ENCODE data around the gene SQOR. TPM values are rescaled to one million over a fixed set of nuclear protein-coding genes. Genes with fewer than 3 reads are reported as not detected.
"Not testable (repeated sequence)": the region's sequence is repeated elsewhere in the genome, so short reads cannot be mapped to it uniquely, and the experiment has no call there.

Gene SQOR
- total RNA-seq, 1 donor, result 57.1 TPM

GRCh38 chr15:45645026-45645980, 10.5 kb downstream of the SQOR start:
- Histone ChIP-seq H3K4me3 (ENCODE audit: low read length) (no peak overlapping the region), H3K4me1 (ENCODE audit: insufficient read depth, low read length) (peaks cover 77% of the 10 kb centered on the region), H3K27me3 (ENCODE audit: insufficient read depth, low read length) (no peaks in the 10 kb centered on the region), H3K9me3 (ENCODE audit: low read depth, low read length) (no peaks in the 10 kb centered on the region)

- peaks cover 68% of the 10 kb centered on the region for H3K4me1 ChIP-seq (ENCODE audit: insufficient read depth, low read length)
- H3K27me3 ChIP-seq (ENCODE audit: insufficient read depth, low read length), result no peaks in the 10 kb centered on the region
- no peak overlapping the region for H3K4me3 ChIP-seq (ENCODE audit: low read length)
- no peaks in the 10 kb centered on the region for H3K9me3 ChIP-seq (ENCODE audit: low read depth, low read length)
Observed at GRCh38 chr15:45646220-45646619, 11.4 kb downstream of the SQOR start.

GRCh38 chr15:45647828-45648227, 13.0 kb downstream of the SQOR start:
- no peaks in the 10 kb centered on the region for H3K9me3 ChIP-seq (ENCODE audit: low read depth, low read length)
- no peaks in the 10 kb centered on the region for H3K27me3 ChIP-seq (ENCODE audit: insufficient read depth, low read length)
- no peak overlapping the region for H3K4me3 ChIP-seq (ENCODE audit: low read length)
- peaks cover 52% of the 10 kb centered on the region for H3K4me1 ChIP-seq (ENCODE audit: insufficient read depth, low read length)

GRCh38 chr15:45648521-45649200, 13.8 kb downstream of the SQOR start:
- H3K27me3 ChIP-seq (ENCODE audit: insufficient read depth, low read length), result no peaks in the 10 kb centered on the region
- H3K4me3 ChIP-seq (ENCODE audit: low read length), result no peak overlapping the region
- H3K9me3 ChIP-seq (ENCODE audit: low read depth, low read length), result no peaks in the 10 kb centered on the region
- peaks cover 55% of the 10 kb centered on the region for H3K4me1 ChIP-seq (ENCODE audit: insufficient read depth, low read length)

DNA sequence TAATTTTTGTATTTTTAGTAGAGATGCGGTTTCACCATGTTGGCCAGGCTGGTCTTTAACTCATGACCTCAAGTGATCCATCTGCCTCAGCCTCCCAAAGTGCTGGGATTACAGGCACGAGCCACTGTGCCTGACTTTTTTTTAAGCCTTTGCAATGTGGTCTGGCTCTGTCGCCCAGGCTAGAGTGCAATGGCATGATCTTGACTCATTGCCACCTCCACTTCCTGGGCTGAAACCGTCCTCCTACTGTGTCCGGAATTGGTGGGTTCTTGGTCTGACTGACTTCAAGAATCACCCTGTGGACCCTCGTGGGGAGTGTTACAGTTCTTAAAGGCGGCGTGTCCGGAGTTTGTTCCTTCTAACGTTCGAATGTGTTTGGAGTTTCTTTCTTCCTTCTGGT, 15.2 kb downstream of the SQOR start:
- peaks cover 60% of the 10 kb centered on the region for H3K4me1 ChIP-seq (ENCODE audit: insufficient read depth, low read length)
- not testable (repeated sequence) for H3K27me3 ChIP-seq (ENCODE audit: insufficient read depth, low read length); H3K4me3 ChIP-seq (ENCODE audit: low read length); H3K9me3 ChIP-seq (ENCODE audit: low read depth, low read length)

DNA sequence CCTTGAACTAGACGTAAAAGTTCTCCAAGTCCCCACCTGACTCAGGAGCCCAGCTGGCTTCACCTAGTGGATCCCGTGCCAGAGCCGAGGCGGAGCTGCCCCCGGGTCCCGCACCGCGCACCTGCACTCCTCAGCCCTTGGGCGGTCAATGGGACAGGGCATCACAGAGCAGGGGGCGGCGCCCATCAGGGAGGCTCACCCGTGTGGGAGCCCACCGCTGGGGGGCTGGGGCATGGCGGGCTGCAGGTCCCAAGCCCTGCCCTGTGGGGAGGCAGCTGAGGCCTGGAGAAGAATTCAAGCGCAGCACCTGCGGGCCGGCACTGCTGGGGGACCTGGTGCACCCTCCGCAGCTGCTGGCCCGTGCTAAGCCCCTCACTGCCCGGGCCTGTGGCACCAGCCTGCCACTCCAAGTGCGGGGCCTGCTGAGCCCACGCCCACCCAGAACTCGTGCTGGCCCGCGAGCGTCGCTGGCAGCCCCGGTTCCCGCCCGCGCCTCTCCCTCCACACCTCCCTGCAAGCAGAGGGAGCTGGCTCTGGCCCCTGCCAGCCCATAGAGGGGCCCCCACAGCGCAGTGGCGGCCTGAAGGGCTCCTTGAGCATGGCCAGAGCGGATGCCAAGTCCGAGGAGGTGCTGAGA, 16.2 kb downstream of the SQOR start:
- peaks cover 56% of the 10 kb centered on the region for H3K4me1 ChIP-seq (ENCODE audit: insufficient read depth, low read length)

DNA sequence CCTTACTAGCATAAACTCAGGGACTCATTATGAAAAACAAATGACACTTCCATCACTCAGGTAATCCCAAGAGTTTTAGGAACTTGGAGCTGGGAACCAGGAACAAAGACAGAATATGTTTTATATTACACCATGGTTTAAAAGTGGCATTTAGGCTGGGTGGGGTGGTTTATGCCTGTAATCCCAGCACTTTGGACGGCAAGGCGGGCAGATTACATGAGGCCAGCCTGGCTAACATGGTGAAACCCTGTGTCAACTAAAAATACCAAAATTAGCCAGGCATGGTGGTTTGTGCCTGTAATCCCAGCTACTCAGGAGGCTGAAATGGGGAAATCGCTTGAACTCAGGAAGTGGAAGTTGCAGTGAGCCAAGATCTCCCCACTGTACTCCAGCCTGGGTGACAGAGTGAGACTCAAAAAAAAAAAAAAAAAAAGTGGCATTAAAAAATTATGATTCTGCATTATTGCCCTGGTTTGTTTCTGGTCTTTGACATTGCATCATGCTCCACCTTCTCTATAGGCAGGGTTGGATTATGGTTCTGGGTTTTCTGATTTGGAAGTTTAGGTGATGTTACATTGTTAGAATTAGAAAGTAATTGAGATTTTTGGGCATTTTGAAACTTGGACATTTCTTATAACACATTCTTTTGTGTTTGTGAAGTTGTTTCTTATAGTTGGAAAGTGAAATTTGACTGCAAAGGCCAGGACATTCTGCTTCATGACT, 19.0 kb downstream of the SQOR start:
- no peak overlapping the region for H3K4me3 ChIP-seq (ENCODE audit: low read length)
- H3K27me3 ChIP-seq (ENCODE audit: insufficient read depth, low read length), result no peaks in the 10 kb centered on the region
- peaks cover 43% of the 10 kb centered on the region for H3K4me1 ChIP-seq (ENCODE audit: insufficient read depth, low read length)
- H3K9me3 ChIP-seq (ENCODE audit: low read depth, low read length), result no peaks in the 10 kb centered on the region

More for the DNA sequence above, 16.2 kb downstream of the SQOR start:
- no peak overlapping the region for H3K4me3 ChIP-seq (ENCODE audit: low read length)
- H3K27me3 ChIP-seq (ENCODE audit: insufficient read depth, low read length), result no peaks in the 10 kb centered on the region
- H3K9me3 ChIP-seq (ENCODE audit: low read depth, low read length), result no peaks in the 10 kb centered on the region

DNA sequence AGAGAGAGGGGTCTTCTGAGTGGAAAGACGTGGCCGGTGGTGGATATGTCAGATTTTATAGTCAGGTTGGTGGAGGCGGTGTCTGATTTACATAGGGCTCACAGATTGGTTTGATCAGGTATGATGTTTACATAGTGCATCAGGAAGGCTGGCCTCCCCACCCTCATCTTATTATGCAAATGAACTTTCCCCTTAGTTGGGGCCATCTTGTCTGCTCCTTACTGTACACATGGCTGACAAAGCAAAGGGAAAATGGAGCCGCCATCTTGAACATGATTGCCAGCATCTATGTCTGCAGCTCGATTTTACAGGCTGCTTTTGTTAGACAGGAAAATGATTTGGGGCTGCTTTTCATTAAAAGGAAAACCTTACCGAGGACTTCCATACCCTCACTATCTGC, 19.9 kb downstream of the SQOR start:
- no peak overlapping the region for H3K4me3 ChIP-seq (ENCODE audit: low read length)
- H3K27me3 ChIP-seq (ENCODE audit: insufficient read depth, low read length), result no peaks in the 10 kb centered on the region
- H3K9me3 ChIP-seq (ENCODE audit: low read depth, low read length), result no peaks in the 10 kb centered on the region
- H3K4me1 ChIP-seq (ENCODE audit: insufficient read depth, low read length), result peaks cover 34% of the 10 kb centered on the region

DNA sequence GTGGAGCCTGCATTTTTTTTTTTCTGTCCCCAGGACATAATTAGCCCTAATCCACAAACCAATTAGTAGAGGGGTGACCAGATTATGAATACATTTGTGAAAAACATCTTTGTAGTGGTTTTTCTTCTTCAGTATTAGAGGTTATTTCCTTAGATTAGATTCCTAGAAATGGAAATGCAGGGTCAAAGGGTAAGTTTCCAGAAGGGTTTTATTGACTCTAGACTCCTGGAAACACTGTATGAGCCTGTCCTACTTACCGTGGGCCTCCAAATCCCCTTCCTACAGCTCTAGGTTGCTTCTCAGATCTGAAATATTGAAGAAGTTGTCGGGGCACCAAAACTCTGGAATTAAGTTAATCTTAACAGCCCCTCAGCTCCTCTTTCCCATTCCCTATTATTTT, 22.4 kb downstream of the SQOR start:
- H3K4me3 ChIP-seq (ENCODE audit: low read length), result no peak overlapping the region
- H3K27me3 ChIP-seq (ENCODE audit: insufficient read depth, low read length), result no peaks in the 10 kb centered on the region
- H3K9me3 ChIP-seq (ENCODE audit: low read depth, low read length), result no peaks in the 10 kb centered on the region
- peaks cover 28% of the 10 kb centered on the region for H3K4me1 ChIP-seq (ENCODE audit: insufficient read depth, low read length)

DNA sequence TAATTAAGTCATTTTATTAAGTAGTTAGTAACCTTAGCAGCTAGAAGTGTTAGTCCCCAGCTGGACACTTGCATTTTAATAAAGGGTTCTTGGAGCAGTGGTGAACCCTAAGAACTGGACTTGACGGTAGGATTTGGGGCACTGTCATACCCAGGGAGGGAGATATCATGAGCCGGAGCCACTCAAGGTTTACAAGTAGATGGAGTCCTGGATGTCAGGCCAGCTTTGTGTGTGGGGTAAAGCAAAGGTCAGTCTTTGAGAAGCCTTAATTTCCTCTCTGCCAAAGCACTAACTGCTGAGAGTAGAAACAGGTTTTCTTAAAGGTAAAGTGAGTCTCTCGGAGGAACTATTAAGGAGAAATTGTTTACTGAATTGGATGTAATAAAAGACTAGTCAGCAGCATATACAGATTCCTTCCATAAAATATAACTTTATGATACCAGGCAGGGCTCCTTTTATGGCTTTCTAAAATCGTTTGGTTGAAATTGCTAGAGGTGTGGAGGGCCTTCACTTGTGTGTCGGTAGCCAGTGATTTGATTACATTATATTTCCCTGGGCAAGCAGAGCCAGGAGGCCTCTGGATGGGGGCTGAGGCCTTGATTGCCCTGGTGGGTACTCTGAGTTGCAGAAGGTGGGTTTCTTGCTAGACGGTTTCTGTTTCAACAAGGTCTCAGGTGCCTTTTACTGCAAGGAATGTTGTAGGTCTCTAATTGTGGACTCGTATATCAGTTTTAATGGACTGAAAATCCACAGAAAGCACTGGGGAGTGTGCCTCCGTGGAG, 23.1 kb downstream of the SQOR start:
- H3K27me3 ChIP-seq (ENCODE audit: insufficient read depth, low read length), result no peaks in the 10 kb centered on the region

GRCh38 chr15:45660231-45660979, 25.6 kb downstream of the SQOR start:
- Histone ChIP-seq H3K4me3 (ENCODE audit: low read length) (no peak overlapping the region), H3K4me1 (ENCODE audit: insufficient read depth, low read length) (peaks cover 3% of the 10 kb centered on the region), H3K27me3 (ENCODE audit: insufficient read depth, low read length) (no peaks in the 10 kb centered on the region), H3K9me3 (ENCODE audit: low read depth, low read length) (no peaks in the 10 kb centered on the region)

More for the DNA sequence above, 23.1 kb downstream of the SQOR start:
- no peaks in the 10 kb centered on the region for H3K9me3 ChIP-seq (ENCODE audit: low read depth, low read length)
- peaks cover 27% of the 10 kb centered on the region for H3K4me1 ChIP-seq (ENCODE audit: insufficient read depth, low read length)
- H3K4me3 ChIP-seq (ENCODE audit: low read length), result no peak overlapping the region

GRCh38 chr15:45662375-45662774, 27.5 kb downstream of the SQOR start:
- no peak overlapping the region for H3K4me3 ChIP-seq (ENCODE audit: low read length)
- no peaks in the 10 kb centered on the region for H3K9me3 ChIP-seq (ENCODE audit: low read depth, low read length)
- H3K27me3 ChIP-seq (ENCODE audit: insufficient read depth, low read length), result no peaks in the 10 kb centered on the region
- no peaks in the 10 kb centered on the region for H3K4me1 ChIP-seq (ENCODE audit: insufficient read depth, low read length)

DNA sequence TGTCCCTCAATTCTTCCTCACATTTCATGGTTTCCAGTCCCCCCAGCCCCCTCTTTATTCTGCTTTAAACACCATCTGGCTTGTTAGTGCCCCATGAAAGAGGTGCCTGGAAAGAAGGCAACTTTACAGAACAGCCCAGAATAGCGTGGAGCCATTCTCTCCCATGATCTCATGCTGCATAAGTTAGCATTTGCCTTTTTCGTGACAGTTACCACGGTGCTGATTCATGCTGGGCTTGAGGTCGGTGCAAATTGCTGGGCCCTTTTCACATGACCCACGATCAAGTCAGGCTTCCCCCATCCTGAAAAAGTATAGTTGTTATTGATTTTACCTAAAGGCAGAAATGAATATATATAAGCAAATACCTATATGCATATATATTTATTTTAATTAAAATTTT, 29.6 kb downstream of the SQOR start:
- Histone ChIP-seq H3K4me3 (ENCODE audit: low read length) (no peak overlapping the region), H3K9me3 (ENCODE audit: low read depth, low read length) (no peaks in the 10 kb centered on the region), H3K4me1 (ENCODE audit: insufficient read depth, low read length) (no peaks in the 10 kb centered on the region), H3K27me3 (ENCODE audit: insufficient read depth, low read length) (no peaks in the 10 kb centered on the region)
